Measurements from ENCODE around the gene COX20.

The COX20 gene

DNA sequence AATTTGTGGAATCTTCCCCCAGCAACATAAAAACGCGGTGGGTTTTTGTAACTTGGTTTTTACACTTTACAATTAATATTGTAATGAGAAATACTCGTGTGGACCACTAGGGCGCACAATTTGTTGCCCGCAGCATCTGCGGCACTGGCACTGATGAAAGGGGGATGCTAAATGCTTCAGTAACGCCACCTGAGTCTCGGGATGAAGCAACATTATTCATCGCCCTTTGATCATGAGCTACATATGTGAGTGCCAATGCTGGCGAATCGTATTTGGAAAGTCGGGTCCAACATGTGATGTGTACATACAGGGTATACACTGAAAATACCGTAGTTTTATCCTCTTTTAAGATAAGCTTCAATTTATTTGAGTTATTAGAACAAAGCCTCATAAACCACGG lies 34.2 kb upstream of the COX20 start:
- no peaks in the 10 kb centered on the region for H3K4me1 ChIP-seq (ENCODE audit: control insufficient read depth, insufficient read depth, low read length)

GRCh38 chr1:244802041-244802440 lies 33.4 kb upstream of the COX20 start:
- Histone ChIP-seq H3K4me1 (ENCODE audit: control insufficient read depth, insufficient read depth, low read length) (no peaks in the 10 kb centered on the region), H3K27me3 (ENCODE audit: control insufficient read depth, insufficient read depth, low read length) (no peaks in the 10 kb centered on the region), H3K36me3 (ENCODE audit: control insufficient read depth, insufficient read depth, low read length) (no peaks in the 10 kb centered on the region), H3K27ac (ENCODE audit: low read depth, low read length) (no peak overlapping the region), H3K9me3 (ENCODE audit: control insufficient read depth, insufficient read depth, low read length) (no peaks in the 10 kb centered on the region), H3K9ac (ENCODE audit: low read depth, low read length) (no peak overlapping the region), H3K4me3 (ENCODE audit: low read depth, low read length) (no peak overlapping the region)

More for the DNA sequence above, 34.2 kb upstream of the COX20 start:
- Histone ChIP-seq H3K36me3 (ENCODE audit: control insufficient read depth, insufficient read depth, low read length) (no peaks in the 10 kb centered on the region), H3K27ac (ENCODE audit: low read depth, low read length) (no peak overlapping the region), H3K4me3 (ENCODE audit: low read depth, low read length) (no peak overlapping the region), H3K9me3 (ENCODE audit: control insufficient read depth, insufficient read depth, low read length) (no peaks in the 10 kb centered on the region), H3K27me3 (ENCODE audit: control insufficient read depth, insufficient read depth, low read length) (no peaks in the 10 kb centered on the region), H3K9ac (ENCODE audit: low read depth, low read length) (no peak overlapping the region)

GRCh38 chr1:244802556-244803239 lies 32.8 kb upstream of the COX20 start:
- H3K9ac ChIP-seq (ENCODE audit: low read depth, low read length), result no peak overlapping the region

GRCh38 chr1:244804841-244805240 lies 30.6 kb upstream of the COX20 start:
- H3K27me3 ChIP-seq (ENCODE audit: control insufficient read depth, insufficient read depth, low read length), result no peaks in the 10 kb centered on the region
- no peaks in the 10 kb centered on the region for H3K36me3 ChIP-seq (ENCODE audit: control insufficient read depth, insufficient read depth, low read length)
- no peaks in the 10 kb centered on the region for H3K4me1 ChIP-seq (ENCODE audit: control insufficient read depth, insufficient read depth, low read length)
- no peaks in the 10 kb centered on the region for H3K9me3 ChIP-seq (ENCODE audit: control insufficient read depth, insufficient read depth, low read length)
- no peak overlapping the region for H3K4me3 ChIP-seq (ENCODE audit: low read depth, low read length)
- H3K9ac ChIP-seq (ENCODE audit: low read depth, low read length), result no peak overlapping the region
- no peak overlapping the region for H3K27ac ChIP-seq (ENCODE audit: low read depth, low read length)

More at GRCh38 chr1:244802556-244803239, 32.8 kb upstream of the COX20 start:
- Histone ChIP-seq H3K27ac (ENCODE audit: low read depth, low read length) (no peak overlapping the region), H3K4me3 (ENCODE audit: low read depth, low read length) (no peak overlapping the region), H3K36me3 (ENCODE audit: control insufficient read depth, insufficient read depth, low read length) (no peaks in the 10 kb centered on the region), H3K4me1 (ENCODE audit: control insufficient read depth, insufficient read depth, low read length) (no peaks in the 10 kb centered on the region), H3K27me3 (ENCODE audit: control insufficient read depth, insufficient read depth, low read length) (no peaks in the 10 kb centered on the region), H3K9me3 (ENCODE audit: control insufficient read depth, insufficient read depth, low read length) (no peaks in the 10 kb centered on the region)

- Histone ChIP-seq H3K27ac (ENCODE audit: low read depth, low read length) (no peak overlapping the region), H3K4me3 (ENCODE audit: low read depth, low read length) (no peak overlapping the region), H3K9me3 (ENCODE audit: control insufficient read depth, insufficient read depth, low read length) (no peaks in the 10 kb centered on the region), H3K9ac (ENCODE audit: low read depth, low read length) (no peak overlapping the region), H3K4me1 (ENCODE audit: control insufficient read depth, insufficient read depth, low read length) (no peaks in the 10 kb centered on the region), H3K36me3 (ENCODE audit: control insufficient read depth, insufficient read depth, low read length) (no peaks in the 10 kb centered on the region), H3K27me3 (ENCODE audit: control insufficient read depth, insufficient read depth, low read length) (no peaks in the 10 kb centered on the region)
Measured at GRCh38 chr1:244807138-244807537, 28.3 kb upstream of the COX20 start.

- H3K9ac ChIP-seq (ENCODE audit: low read depth, low read length), result no peak overlapping the region
- peaks cover 10% of the 10 kb centered on the region for H3K4me1 ChIP-seq (ENCODE audit: control insufficient read depth, insufficient read depth, low read length)
- H3K36me3 ChIP-seq (ENCODE audit: control insufficient read depth, insufficient read depth, low read length), result no peaks in the 10 kb centered on the region
- H3K9me3 ChIP-seq (ENCODE audit: control insufficient read depth, insufficient read depth, low read length), result no peaks in the 10 kb centered on the region
- no peak overlapping the region for H3K4me3 ChIP-seq (ENCODE audit: low read depth, low read length)
- no peak overlapping the region for H3K27ac ChIP-seq (ENCODE audit: low read depth, low read length)
- no peaks in the 10 kb centered on the region for H3K27me3 ChIP-seq (ENCODE audit: control insufficient read depth, insufficient read depth, low read length)
Measured at GRCh38 chr1:244810221-244810620, 25.2 kb upstream of the COX20 start.

DNA sequence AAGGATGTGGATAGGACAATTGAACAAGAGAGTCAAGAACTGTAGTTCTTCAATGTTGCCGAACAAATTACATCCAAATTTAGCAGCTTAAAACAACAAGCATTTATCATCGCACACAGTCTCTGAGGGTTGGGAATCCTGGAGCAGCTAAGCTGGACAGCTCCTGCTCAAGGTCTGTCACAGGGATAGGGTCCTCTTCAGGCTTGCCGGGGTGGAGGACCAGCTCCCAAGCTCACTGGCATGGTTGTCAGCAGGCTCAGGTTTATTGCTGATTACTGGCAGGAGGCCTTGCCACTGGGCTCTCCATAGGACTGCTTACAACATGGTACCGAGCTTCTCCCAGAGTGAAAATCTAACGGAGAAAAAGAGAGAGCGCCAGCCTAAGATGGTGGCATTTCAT lies 22.1 kb upstream of the COX20 start:
- no peaks in the 10 kb centered on the region for H3K36me3 ChIP-seq (ENCODE audit: control insufficient read depth, insufficient read depth, low read length)
- H3K9ac ChIP-seq (ENCODE audit: low read depth, low read length), result no peak overlapping the region
- H3K9me3 ChIP-seq (ENCODE audit: control insufficient read depth, insufficient read depth, low read length), result no peaks in the 10 kb centered on the region
- peaks cover 26% of the 10 kb centered on the region for H3K4me1 ChIP-seq (ENCODE audit: control insufficient read depth, insufficient read depth, low read length)
- H3K27ac ChIP-seq (ENCODE audit: low read depth, low read length), result no peak overlapping the region
- H3K27me3 ChIP-seq (ENCODE audit: control insufficient read depth, insufficient read depth, low read length), result no peaks in the 10 kb centered on the region
- H3K4me3 ChIP-seq (ENCODE audit: low read depth, low read length), result no peak overlapping the region

GRCh38 chr1:244815600-244816099 lies 19.8 kb upstream of the COX20 start:
- Histone ChIP-seq H3K27ac (ENCODE audit: low read depth, low read length) (peak overlapping the region; percentile 68), H3K9me3 (ENCODE audit: control insufficient read depth, insufficient read depth, low read length) (no peaks in the 10 kb centered on the region), H3K4me1 (ENCODE audit: control insufficient read depth, insufficient read depth, low read length) (peaks cover 31% of the 10 kb centered on the region), H3K4me3 (ENCODE audit: low read depth, low read length) (peak overlapping the region; percentile 54), H3K9ac (ENCODE audit: low read depth, low read length) (peak overlapping the region; percentile 58), H3K36me3 (ENCODE audit: control insufficient read depth, insufficient read depth, low read length) (no peaks in the 10 kb centered on the region), H3K27me3 (ENCODE audit: control insufficient read depth, insufficient read depth, low read length) (no peaks in the 10 kb centered on the region)

GRCh38 chr1:244817415-244817894 lies 18.0 kb upstream of the COX20 start:
- Histone ChIP-seq H3K4me1 (ENCODE audit: control insufficient read depth, insufficient read depth, low read length) (peaks cover 37% of the 10 kb centered on the region), H3K9ac (ENCODE audit: low read depth, low read length) (no peak overlapping the region), H3K4me3 (ENCODE audit: low read depth, low read length) (peak overlapping the region; percentile 54), H3K9me3 (ENCODE audit: control insufficient read depth, insufficient read depth, low read length) (no peaks in the 10 kb centered on the region), H3K27ac (ENCODE audit: low read depth, low read length) (no peak overlapping the region), H3K36me3 (ENCODE audit: control insufficient read depth, insufficient read depth, low read length) (no peaks in the 10 kb centered on the region), H3K27me3 (ENCODE audit: control insufficient read depth, insufficient read depth, low read length) (no peaks in the 10 kb centered on the region)

- H3K36me3 ChIP-seq (ENCODE audit: control insufficient read depth, insufficient read depth, low read length), result peaks cover 4% of the 10 kb centered on the region
- H3K27ac ChIP-seq (ENCODE audit: low read depth, low read length), result peak overlapping the region; percentile 18
- H3K27me3 ChIP-seq (ENCODE audit: control insufficient read depth, insufficient read depth, low read length), result no peaks in the 10 kb centered on the region
- H3K9me3 ChIP-seq (ENCODE audit: control insufficient read depth, insufficient read depth, low read length), result no peaks in the 10 kb centered on the region
- no peak overlapping the region for H3K9ac ChIP-seq (ENCODE audit: low read depth, low read length)
- peaks cover 32% of the 10 kb centered on the region for H3K4me1 ChIP-seq (ENCODE audit: control insufficient read depth, insufficient read depth, low read length)
- no peak overlapping the region for H3K4me3 ChIP-seq (ENCODE audit: low read depth, low read length)
Measured at GRCh38 chr1:244820131-244820530, 15.3 kb upstream of the COX20 start.

DNA sequence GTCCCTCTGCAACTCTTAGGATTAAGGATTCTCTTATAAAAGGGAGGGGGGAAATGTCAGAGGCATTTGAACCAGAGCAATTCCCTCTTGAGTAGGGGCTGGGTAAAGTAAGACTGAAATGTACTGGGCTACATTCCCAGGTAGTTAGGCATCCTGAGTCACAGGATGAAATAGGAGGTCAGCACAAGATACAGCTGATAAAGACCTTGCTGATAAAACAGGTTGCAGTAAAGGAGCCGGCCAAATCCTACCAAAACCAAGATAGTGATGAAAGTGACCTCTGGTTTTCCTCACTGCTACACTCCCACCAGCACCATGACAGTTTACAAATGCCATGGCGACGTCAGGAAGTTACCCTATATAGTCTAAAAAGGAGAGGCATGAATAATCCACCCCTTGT lies 14.3 kb upstream of the COX20 start:
- Histone ChIP-seq H3K4me3 (ENCODE audit: low read depth, low read length) (no peak overlapping the region), H3K9ac (ENCODE audit: low read depth, low read length) (no peak overlapping the region), H3K27me3 (ENCODE audit: control insufficient read depth, insufficient read depth, low read length) (no peaks in the 10 kb centered on the region), H3K27ac (ENCODE audit: low read depth, low read length) (no peak overlapping the region), H3K4me1 (ENCODE audit: control insufficient read depth, insufficient read depth, low read length) (peaks cover 30% of the 10 kb centered on the region), H3K9me3 (ENCODE audit: control insufficient read depth, insufficient read depth, low read length) (no peaks in the 10 kb centered on the region), H3K36me3 (ENCODE audit: control insufficient read depth, insufficient read depth, low read length) (peaks cover 4% of the 10 kb centered on the region)

Measured in HUES48 (cell line).